ENCODE results near the gene LRIG3.

LRIG3 gene

DNA sequence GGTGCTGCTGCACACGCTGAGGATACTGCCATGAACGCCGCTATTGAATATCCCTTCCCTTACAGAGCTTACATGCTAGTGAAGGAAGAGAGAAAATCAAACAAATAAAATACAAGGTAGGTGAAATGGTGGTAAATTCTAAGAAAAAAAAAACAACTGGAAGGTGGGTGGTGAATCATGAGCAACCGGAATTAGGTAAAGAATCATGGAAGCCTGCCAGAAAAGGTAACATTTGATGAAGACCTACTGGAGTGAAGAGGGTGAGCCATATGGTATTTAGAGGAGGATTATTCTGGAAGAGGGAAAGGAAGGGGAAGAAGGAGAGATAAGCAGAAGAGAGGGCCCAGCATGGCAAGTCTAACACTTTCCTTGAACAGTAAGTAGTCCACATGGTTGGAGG, 76.1 kb downstream of the LRIG3 start:
- DNase-seq = no peak

DNA sequence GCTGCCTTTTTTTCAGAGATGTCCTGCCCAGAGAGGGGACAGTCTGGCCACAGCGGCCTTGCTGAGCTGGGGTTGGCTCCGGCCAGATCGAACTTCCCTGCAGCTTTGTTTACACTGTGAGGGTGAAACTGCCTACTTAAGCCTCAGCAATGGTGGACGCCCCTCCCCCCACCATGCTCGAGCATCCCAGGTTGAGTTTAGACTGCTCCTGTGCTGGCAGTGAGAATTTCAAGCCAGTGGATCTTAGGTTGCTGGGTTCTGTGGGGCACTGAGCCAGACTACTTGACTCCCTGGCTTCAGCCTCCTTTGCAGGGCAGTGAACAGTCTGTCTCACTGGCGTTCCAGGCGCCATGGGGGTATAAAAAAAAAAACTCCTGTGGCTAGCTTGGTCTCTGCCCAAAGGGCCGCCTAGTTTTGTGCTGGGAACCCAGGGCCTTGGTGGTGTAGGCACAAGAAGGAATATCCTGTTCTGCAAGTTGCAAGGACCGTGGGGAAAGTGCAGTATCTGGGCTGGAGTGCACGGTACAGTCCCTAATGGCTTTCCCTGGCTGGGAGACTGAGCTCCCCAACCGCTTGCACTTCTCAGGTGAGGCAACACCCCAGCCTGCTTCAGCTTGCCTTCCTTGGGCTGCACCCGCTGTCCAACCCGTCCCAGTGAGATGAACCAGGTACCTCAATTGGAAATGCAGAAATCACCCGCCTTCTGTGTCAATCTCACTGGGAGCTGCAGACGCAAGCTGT, 79.1 kb downstream of the LRIG3 start:
- DNase-seq = no peak

DNA sequence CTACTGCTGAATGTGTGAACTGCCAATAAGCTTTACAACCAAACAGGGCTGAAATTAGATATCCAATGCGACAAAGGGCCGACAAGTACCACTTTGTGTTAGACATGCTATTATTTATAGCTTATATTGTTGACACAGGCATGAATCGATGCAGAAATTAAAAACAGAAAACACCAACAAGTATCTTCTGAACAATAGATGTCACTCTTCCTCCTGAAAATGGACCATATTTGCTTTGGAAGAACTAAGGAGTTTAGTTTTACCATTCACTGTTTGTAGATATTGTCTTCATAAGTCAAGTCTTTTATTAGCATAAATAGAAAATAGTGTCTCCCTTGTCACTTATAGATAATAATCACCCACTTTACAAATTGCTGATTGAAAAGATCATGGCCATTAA, 86.5 kb downstream of the LRIG3 start:
- DNase-seq = no peak

DNA sequence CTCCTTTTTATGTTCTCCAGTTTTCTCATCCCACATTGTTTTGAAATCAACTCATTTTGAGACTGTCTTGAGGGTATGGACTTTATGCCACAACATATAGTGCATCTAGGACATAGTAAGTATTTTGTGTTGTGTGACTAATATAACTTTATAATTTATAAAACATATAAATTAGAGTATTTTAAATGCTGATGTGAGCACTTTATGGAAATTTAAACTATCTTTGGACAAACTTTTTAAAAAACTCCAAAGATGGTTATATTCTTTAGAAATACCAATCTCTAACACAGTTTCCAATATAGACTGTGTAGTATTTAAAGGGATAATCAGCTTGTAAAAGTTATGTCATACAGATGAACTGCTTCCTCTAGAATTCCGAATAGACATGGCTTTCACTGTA, 87.4 kb downstream of the LRIG3 start:
- no peak for DNase-seq

Measured in KG1 (cell line).